Panc1 (cell line): ENCODE results near the gene POLR2C. TPM values are rescaled to one million over a fixed set of nuclear protein-coding genes. Genes with fewer than 3 reads are reported as not detected.

Experiments used
- ATAC-seq: fragments of 200-7000 bp; cut with Tn5 transposase; 2 replicates; pipeline ENCODE4 v1.9.1; 2020; ENCODE audit warnings: mild to moderate bottlenecking, moderate library complexity
- BruUV-seq: library from RNA; stranded (reverse); fragments of 400-500 nt; replicated peaks from 2 replicates; lab custom pipeline; 2021; lab: Mats Ljungman, UMichigan
- CTCF ChIA-PET: fragments of 300-600 bp; sonication (Branson Sonifier 250); formaldehyde crosslinking; loops from one replicate; lab custom pipeline; 2022; ENCODE audit warnings: antibody characterized with exemption; lab: Charles Lee
- POLR2A ChIA-PET: fragments of 300-600 bp; sonication (Branson Sonifier 250); formaldehyde crosslinking; loops from one replicate; lab custom pipeline; 2022; ENCODE audit warnings: antibody characterized with exemption; lab: Charles Lee
- DNase-seq: peaks from one replicate; pipeline ENCODE4 v3.0.0-alpha.2; 2010; ENCODE audit warnings: low read depth, low spot score
- H3K27ac ChIP-seq: 2 replicates; pipeline ENCODE4 v1.5.1; 2011; ENCODE audit warnings: mild to moderate bottlenecking, low read length, inconsistent platforms
- H3K27me3 ChIP-seq: fragments of 200-500 bp; sonication (Bioruptor generic); 2 replicates; pipeline ENCODE4 v1.6.0; 2014; ENCODE audit warnings: low read length, inconsistent platforms; ENCODE audit not compliant: control insufficient read depth, insufficient read depth
- H3K36me3 ChIP-seq: fragments of 200-500 bp; sonication (Bioruptor generic); 2 replicates; pipeline ENCODE4 v1.5.1; 2014; ENCODE audit warnings: inconsistent platforms, mild to moderate bottlenecking, low read length, moderate library complexity; ENCODE audit not compliant: control insufficient read depth, insufficient read depth
- H3K4me1 ChIP-seq: 2 replicates; pipeline ENCODE4 v1.5.1; 2011; ENCODE audit warnings: inconsistent platforms, mild to moderate bottlenecking, low read length, moderate library complexity; ENCODE audit not compliant: control insufficient read depth, insufficient read depth
- H3K4me3 ChIP-seq, 2 experiments: 2 replicates each; pipeline ENCODE4 v1.5.1; 2011 to 2012; ENCODE audit warnings: low read depth in 2 of 2, low read length in 2 of 2, mild to moderate bottlenecking in 2 of 2, inconsistent platforms in 1 of 2, moderate library complexity in 1 of 2
- H3K9me3 ChIP-seq: fragments of 200-500 bp; sonication (Bioruptor generic); 2 replicates; pipeline ENCODE4 v1.5.1; 2014; ENCODE audit warnings: low read depth, mild to moderate bottlenecking, inconsistent platforms, low read length, moderate library complexity; ENCODE audit not compliant: control insufficient read depth, insufficient read depth
- CTCF ChIP-seq: fragments of 450-650 bp; IDR thresholded peaks from 2 replicates; pipeline ENCODE4 v1.5.1; 2017; ENCODE audit warnings: mild to moderate bottlenecking
- POLR2AphosphoS5 ChIP-seq: IDR thresholded peaks from 2 replicates; pipeline ENCODE4 v1.6.1; 2012; ENCODE audit warnings: mild to moderate bottlenecking, low read depth, low read length, moderate library complexity
- REST ChIP-seq, 2 experiments: IDR thresholded peaks; 2 replicates each; pipeline ENCODE4 v1.6.1; 2011 to 2012; ENCODE audit warnings: low read depth in 2 of 2, control low read depth in 1 of 2, low read length in 1 of 2, mild to moderate bottlenecking in 1 of 2, moderate library complexity in 1 of 2; ENCODE audit not compliant: insufficient read depth in 1 of 2
- SIN3A ChIP-seq: IDR thresholded peaks from 2 replicates; pipeline ENCODE4 v1.6.1; 2012; ENCODE audit warnings: low read depth, mild to moderate bottlenecking, low read length, moderate library complexity, borderline replicate concordance; ENCODE audit not compliant: insufficient read depth
- TCF7L2 ChIP-seq: IDR thresholded peaks from 2 replicates; pipeline ENCODE4 v1.6.1; 2011; ENCODE audit warnings: mild to moderate bottlenecking, low read depth, low read length, inconsistent platforms
- in situ Hi-C: cut with HindIII; loops from 2 replicates; pipeline ENCODE4 v1.10.0; 2016; ENCODE audit warnings: low sequenced_read_pairs, low pct_unique_long_range_greater_than_20kb
- intact Hi-C: fragments of 100-400 bp; cut with micrococcal nuclease; formaldehyde crosslinking; loops from one replicate; pipeline ENCODE4 v1.10.0; 2022; ENCODE audit not compliant: unreplicated experiment
- total RNA-seq: library from RNA; stranded (reverse); gene quantifications from one replicate; pipeline ENCODE4 v1.2.1, GENCODE V29; 2021; ENCODE audit not compliant: unreplicated experiment

Gene POLR2C
- total RNA-seq, 1 experiment from 2014 or later: 53.9 TPM

- TF ChIP-seq POLR2AphosphoS5 (no peak), SIN3A (no peak), REST (IDR thresholded peaks at IDR 0.05; ENCODE audit: insufficient read depth in 1 of 2, low read depth in 2 of 2, low read length in 1 of 2) (no peak), CTCF (no peak), TCF7L2 (no peak)
- no peak for DNase-seq
- in situ Hi-C loops: no loop called here
- ChIA-PET POLR2A (no interaction called here), CTCF (no interaction called here)
- intact Hi-C loops: loop anchor here (10.0 kb wide), 1 partner anchor 46 kb away; no protein-coding TSS in a partner anchor
- no peak for ATAC-seq
- Histone ChIP-seq H3K36me3 (peaks cover 2% of the 10 kb centered on the region), H3K27me3 (no peaks in the 10 kb centered on the region), H3K27ac (no peak overlapping the region), H3K4me1 (peaks cover 7% of the 10 kb centered on the region; the same call in 1 of the 2 replicates), H3K9me3 (no peaks in the 10 kb centered on the region), H3K4me3 (no peak overlapping the region)
- no TSS peak for BruUV-seq
Measured at GRCh38 chr16:57469046-57469445, 6.6 kb downstream of the POLR2C start.

GRCh38 chr16:57469917-57470470 lies 7.5 kb downstream of the POLR2C start:
- BruUV-seq: no TSS peak
- in situ Hi-C loops: no loop called here
- H3K4me3 ChIP-seq: no peak overlapping the region
- DNase-seq (no peak), ATAC-seq (no peak)
- no peaks in the 10 kb centered on the region for H3K27me3 ChIP-seq
- peaks cover 7% of the 10 kb centered on the region; the same call in 1 of the 2 replicates for H3K4me1 ChIP-seq
- ChIA-PET POLR2A (no interaction called here), CTCF (no interaction called here)
- H3K36me3 ChIP-seq: peaks cover 2% of the 10 kb centered on the region
- no peak overlapping the region for H3K27ac ChIP-seq
- no peaks in the 10 kb centered on the region for H3K9me3 ChIP-seq
- intact Hi-C loops: loop anchor here (10.0 kb wide), 1 partner anchor 45 kb away; no protein-coding TSS in a partner anchor
- TF ChIP-seq TCF7L2 (no peak), REST (IDR thresholded peaks at IDR 0.05; ENCODE audit: insufficient read depth in 1 of 2, low read depth in 2 of 2, low read length in 1 of 2) (no peak)
